IgD-negative memory B cell (primary cell): ENCODE data around the gene WFDC2. TPM values are rescaled to one million over a fixed set of nuclear protein-coding genes. Genes with fewer than 3 reads are reported as not detected.

Experiments
- polyA plus RNA-seq: library from polyadenylated mRNA; unstranded; fragments of 300-500 nt; fragmentation: Illumina TruSeq; gene quantifications from one replicate; pipeline ENCODE4 v1.2.3, GENCODE V29; 2021

The WFDC2 gene
- polyA plus RNA-seq, 1 donor from 2014 or later: 2.2 TPM

Other genes starting within 250 kb of the WFDC2 start
- not detected for gene SEMG2, start 248.4 kb upstream of the WFDC2 start, polyA plus RNA-seq
- not detected for gene SLPI, start 215.2 kb upstream of the WFDC2 start, polyA plus RNA-seq
- not detected for gene RBPJL, start 162.9 kb upstream of the WFDC2 start, polyA plus RNA-seq
- not detected for gene MATN4, start 161.5 kb upstream of the WFDC2 start, polyA plus RNA-seq
- gene SDC4, start 121.3 kb upstream of the WFDC2 start, polyA plus RNA-seq: not detected
- 24.4 TPM for gene SYS1, start 106.6 kb upstream of the WFDC2 start, polyA plus RNA-seq
- not detected for gene TP53TG5, start 91.4 kb upstream of the WFDC2 start, polyA plus RNA-seq
- gene DBNDD2, start 61.5 kb upstream of the WFDC2 start, polyA plus RNA-seq: not detected
- gene PIGT, start 53.6 kb upstream of the WFDC2 start, polyA plus RNA-seq: 69.3 TPM
- not detected for gene SPINT3, start 45.9 kb downstream of the WFDC2 start, polyA plus RNA-seq
- not detected for gene WFDC6, start 69.7 kb downstream of the WFDC2 start, polyA plus RNA-seq
- gene EPPIN, start 77.6 kb downstream of the WFDC2 start, polyA plus RNA-seq: not detected
- not detected for gene WFDC8, start 109.5 kb downstream of the WFDC2 start, polyA plus RNA-seq
- gene WFDC10A, start 160.0 kb downstream of the WFDC2 start, polyA plus RNA-seq: not detected
- not detected for gene WFDC9, start 161.5 kb downstream of the WFDC2 start, polyA plus RNA-seq
- not detected for gene WFDC11, start 200.5 kb downstream of the WFDC2 start, polyA plus RNA-seq
- not detected for gene WFDC13, start 232.3 kb downstream of the WFDC2 start, polyA plus RNA-seq
- not detected for gene WFDC10B, start 235.3 kb downstream of the WFDC2 start, polyA plus RNA-seq